ENCODE measurements around the gene ENOX1.

ENOX1 gene

DNA sequence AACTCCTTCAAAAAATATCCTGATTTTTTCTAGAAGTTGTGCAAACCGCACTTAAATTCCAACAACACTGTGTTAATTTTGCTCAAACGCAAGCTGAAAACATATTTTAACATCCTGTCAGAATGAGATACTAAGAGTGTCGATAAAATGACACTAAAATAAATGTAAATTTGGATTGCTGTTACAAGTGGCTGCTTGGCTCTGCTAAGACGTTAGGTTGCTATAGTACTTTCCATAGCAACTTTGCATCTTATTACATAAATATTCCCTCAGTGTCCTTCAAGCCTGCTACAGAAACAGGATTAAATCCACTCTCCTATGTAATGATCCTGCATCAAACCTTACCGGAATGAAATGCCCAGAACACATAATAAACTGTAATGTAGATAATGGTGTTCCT, 471.2 kb downstream of the ENOX1 start:
- DNase-seq (ENCODE audit: low read depth), result no peak

GRCh38 chr13:43309311-43309710, 477.5 kb downstream of the ENOX1 start:
- DNase-seq (ENCODE audit: low read depth), result no peak

- no peak for DNase-seq (ENCODE audit: low read depth)
Observed at GRCh38 chr13:43307921-43308433, 478.8 kb downstream of the ENOX1 start.

DNA sequence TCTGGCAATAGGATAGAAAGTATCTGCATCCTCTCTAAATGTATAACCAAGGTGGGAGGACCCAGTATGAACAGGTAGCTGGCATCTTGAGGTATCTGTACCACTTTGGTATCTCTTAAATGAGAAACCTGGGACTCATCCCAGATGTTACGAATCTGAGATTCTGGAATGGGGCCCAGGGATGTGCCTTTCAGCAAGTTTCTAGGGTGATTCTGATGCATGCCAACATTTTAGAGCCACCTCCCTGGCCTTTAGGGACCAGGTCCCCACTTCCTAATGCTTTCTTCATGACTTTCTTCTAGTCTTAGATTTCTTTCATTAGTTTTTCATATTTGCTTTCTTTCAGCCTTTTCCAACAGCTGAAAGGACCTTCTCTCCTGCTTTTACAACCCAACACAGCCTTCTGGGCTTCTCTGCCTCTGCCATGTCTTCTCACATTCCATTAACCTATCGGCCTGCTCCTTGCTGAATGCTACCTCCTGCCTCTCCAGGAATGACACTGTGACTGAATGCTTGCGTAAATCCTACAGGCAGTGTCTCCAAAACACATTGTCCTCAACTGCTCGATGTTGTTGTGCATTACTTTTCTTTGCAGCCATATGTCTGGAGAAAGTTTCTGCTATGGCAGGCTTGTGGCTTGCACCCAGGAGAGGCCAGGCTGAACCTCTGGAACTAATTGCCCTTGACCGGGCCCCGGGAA, 479.4 kb downstream of the ENOX1 start:
- no peak for DNase-seq (ENCODE audit: low read depth)

GRCh38 chr13:43306372-43306771, 480.4 kb downstream of the ENOX1 start:
- no peak for DNase-seq (ENCODE audit: low read depth)

GRCh38 chr13:43305416-43305815, 481.4 kb downstream of the ENOX1 start:
- no peak for DNase-seq (ENCODE audit: low read depth)

DNA sequence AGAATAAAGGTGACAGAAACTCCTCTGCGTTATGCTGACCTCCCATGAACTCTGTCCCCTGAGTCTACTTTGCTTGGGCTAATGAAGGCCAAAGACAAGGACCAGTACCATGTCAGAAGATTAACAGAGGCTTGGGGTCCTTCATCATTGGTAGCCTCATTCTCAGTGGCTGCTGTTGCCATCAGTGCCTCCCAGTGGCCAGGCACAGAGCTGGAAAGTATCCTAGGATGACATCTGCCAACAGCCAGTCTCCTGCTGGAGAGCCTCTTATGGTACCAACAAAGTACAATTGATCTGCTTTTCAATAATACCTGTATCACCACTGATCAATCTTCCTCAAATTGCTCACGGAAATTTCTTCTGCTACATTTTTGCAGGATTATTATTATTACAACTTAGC, 481.8 kb downstream of the ENOX1 start:
- DNase-seq (ENCODE audit: low read depth), result no peak

GRCh38 chr13:43304449-43304848, 482.3 kb downstream of the ENOX1 start:
- DNase-seq (ENCODE audit: low read depth), result no peak

DNA sequence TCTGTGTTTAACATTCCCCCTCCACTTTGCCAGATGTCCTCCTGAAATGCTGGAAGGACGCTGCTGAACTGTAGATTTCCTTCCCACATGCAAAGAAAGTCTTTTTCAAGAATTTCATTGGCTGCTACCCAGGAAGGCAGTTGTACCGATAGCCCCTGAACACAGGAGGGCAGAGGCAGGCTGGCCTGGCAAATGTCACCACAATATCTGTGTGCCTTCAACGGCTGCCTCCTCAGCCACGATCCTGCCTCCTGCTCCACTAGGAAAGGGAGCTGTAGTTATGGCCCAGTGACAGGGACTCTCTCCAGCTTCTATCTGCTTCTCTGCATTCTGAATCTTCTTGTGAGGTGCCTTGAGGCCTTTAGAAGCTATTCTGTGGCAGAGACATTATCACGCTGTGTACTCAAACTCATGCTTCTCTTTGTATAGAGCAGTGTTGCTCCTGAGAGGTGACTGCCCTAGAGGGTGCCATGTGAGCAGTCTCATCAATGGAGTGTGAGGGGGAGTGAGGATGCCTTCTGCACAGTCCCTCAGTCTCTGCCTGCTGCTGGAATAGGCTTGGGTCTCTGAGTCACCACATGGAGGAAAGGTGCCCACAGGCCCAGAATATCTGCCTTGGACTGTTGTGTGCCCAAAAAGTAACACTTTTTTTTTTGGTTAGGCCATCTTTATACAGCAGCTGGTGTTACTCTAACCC, 483.6 kb downstream of the ENOX1 start:
- DNase-seq (ENCODE audit: low read depth), result no peak

GRCh38 chr13:43301346-43301969, 485.3 kb downstream of the ENOX1 start:
- no peak for DNase-seq (ENCODE audit: low read depth)

DNA sequence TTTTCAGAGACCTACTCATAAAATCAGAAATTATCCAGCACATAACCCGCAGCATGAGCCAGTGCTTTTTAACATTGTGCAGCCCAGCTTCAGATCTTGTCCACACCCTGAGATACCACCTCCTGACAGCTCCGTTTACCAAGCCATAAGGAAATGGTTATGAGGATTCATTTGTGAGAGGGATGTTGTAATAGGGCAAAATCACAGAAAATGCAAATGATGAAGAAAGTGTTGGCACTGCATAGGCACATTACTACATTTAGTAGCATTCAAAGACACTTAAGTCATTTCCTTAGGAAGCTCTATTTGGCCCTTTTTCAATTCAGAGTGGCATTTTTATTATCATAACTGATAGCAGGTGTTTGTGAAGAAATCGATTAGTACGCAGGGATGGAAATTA, 485.9 kb downstream of the ENOX1 start:
- DNase-seq (ENCODE audit: low read depth), result no peak

- no peak for DNase-seq (ENCODE audit: low read depth)
Observed at GRCh38 chr13:43299374-43299773, 487.4 kb downstream of the ENOX1 start.

DNA sequence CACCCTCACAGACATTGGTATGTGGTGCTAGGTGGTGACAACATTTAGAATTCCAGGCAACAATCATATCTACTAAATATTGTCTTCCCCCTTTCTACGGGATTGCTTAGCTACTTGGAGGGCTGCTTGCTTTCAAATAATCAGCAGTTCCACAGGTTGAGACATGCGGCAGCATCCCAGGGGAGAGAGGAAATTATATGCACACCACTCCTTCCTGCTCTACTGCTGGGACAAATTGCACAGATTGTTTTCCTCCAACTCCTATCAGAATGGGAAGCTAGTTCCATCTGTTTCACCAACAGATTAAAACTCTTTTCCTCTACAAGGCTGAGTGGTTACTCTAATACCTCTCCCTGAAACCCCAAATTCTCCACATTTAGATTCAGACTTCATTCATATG, 488.0 kb downstream of the ENOX1 start:
- no peak for DNase-seq (ENCODE audit: low read depth)

DNA sequence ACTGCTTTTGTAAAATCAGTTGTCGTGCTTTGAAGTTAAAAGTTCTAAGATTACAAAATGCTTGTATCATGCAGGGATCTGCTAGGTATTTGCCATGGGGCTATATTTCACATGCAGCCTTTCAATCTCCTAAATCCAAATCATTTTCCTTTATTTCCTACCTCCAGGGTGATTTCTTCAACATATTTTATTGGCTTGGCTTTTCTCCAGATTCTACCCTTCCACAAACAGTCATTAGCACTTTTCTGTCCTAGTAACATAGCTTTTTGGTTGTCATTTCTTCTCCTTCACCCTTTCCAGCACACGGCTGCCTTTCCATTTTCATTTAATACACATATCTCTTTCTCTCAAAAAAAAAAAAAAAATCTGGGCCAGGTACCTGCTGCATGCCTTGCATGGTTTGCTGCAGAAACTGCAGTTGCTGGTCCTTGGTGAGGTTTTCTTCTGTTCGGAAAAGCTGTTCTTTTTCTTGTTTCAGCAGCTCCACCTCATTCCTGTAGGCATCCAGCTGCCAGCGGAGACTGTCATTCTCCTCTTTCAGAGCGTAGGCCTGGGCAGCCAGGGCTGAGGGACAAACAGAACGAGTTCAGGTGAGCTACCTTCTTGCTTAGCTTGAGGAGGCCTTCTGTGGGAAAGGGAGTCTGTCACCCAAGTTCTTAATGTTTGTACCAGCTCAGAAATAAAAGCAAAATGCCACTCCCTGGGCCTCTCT, 488.6 kb downstream of the ENOX1 start:
- DNase-seq (ENCODE audit: low read depth), result no peak

DNA sequence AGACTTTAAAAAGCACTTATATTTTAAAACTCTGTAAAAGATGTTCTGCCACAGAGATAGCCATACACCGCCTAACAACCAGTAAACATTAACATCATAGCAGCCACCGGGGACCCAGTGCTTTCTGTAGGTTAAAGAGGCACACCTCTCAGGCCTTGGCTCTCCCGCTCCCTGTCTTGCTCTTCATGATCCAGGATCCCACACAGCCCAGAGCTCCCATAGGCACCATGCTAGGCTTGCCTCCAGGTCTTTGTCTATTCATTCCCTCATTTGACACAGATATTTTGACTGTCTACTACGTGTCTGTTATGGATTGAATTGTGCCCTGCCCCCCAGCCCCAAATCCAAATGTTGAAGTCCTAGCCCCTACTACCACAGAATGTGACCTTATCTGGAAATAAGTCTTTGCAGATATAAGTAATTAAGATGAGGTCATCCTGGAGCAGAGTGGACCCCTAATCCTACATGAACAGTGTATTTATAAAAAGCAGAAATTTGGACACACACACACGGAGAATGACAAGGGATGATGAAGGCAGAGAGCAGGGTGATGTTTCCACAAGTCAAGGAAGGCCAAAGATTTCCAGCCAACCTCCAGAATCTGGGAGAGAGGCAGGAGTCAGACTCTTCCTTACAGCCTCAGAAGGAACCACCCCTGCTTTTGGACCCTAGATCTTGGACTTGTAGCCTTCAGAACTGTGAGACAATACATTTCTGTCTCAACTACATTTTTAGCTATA, 490.8 kb downstream of the ENOX1 start:
- no peak for DNase-seq (ENCODE audit: low read depth)

DNA sequence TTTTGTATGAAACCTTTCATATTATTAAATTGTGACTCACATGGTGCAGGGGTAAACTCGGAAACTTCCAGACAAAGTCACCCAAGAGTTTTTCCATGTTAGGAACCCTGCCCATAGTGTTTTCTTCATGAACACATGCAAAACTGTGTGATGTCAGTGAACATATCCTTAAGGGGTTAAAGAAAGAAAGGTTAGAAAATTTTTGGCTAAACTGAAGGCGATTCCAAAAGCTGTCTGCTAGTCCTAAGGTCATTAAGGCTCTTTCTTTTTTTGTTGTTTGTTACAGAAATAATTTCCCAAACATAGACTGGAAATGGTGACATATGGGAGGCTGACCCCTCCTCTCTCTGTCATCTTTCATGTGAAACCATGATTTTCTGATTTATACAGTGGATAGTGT, 491.5 kb downstream of the ENOX1 start:
- no peak for DNase-seq (ENCODE audit: low read depth)

GRCh38 chr13:43294412-43294811, 492.4 kb downstream of the ENOX1 start:
- DNase-seq (ENCODE audit: low read depth), result no peak

GRCh38 chr13:43293986-43294385, 492.8 kb downstream of the ENOX1 start:
- DNase-seq (ENCODE audit: low read depth), result no peak

DNA sequence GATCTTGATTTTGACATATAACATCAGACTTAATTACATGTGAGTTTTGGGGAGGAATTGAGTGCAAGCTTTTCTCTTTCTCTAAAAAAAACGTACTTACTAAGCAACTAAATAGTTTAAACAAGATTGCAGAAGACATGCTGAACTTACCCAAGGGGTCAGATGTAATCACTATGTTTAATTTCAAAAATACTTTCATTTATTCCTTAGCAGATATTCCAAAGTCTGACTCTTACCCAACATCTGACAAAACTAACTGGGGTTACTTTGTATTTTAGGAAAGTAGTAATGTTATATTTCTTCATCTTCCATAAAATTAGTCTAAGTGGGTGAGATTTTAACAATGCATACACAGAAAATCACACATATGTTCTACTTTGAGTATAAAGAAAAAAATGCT, 493.2 kb downstream of the ENOX1 start:
- no peak for DNase-seq (ENCODE audit: low read depth)

DNA sequence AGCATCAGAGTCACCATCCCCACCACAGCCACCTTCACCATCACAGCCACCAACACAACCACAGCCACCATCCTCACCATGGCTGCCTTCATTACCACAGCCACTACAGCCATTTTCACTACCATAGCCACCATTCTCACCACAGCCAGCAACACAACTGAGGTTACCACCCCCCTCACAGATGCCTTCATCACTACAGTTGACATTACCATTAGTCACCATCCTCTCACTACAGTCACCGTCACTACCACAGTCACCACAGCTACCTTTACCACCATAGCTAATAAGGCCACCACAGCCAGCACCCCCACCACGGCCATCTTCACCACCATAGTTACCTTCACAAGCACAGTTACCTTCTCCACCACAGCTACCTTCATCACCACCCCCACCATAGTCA, 493.8 kb downstream of the ENOX1 start:
- DNase-seq (ENCODE audit: low read depth), result no peak

- DNase-seq (ENCODE audit: low read depth), result no peak
Observed at GRCh38 chr13:43291287-43292060, 495.3 kb downstream of the ENOX1 start.

All from activated gamma-delta T cell treated with anti-CD3 and anti-CD28 coated beads, Interleukin-2, amount 50 U/mL, for 16 hours (primary cell).